COLO668 (cell line): ENCODE measurements around the gene ATP8B2.
"Not testable (repeated sequence)": the region's sequence is repeated elsewhere in the genome, so short reads cannot be mapped to it uniquely, and the experiment has no call there.

Experiments
- DNase-seq: peaks from one replicate; lab custom pipeline; 2025; ENCODE audit not compliant: unreplicated experiment; lab: John Stamatoyannopoulos, UW

ATP8B2 gene

DNA sequence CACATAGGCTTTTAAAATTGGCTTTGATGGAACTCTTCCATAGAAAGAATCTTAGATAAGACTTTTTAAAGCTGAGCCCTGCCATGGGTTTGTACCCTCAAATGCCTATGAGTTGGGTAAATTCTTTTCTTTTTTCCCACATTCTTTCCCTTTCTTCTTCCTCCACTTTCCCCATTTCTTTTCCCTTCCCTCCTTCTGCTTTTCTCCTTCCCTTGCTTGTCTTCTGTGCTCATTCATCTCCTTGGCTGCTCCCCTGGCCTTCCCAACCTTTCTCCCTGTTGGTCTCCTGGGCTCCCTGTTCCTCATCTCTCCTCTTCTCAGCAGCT lies 3.8 kb upstream of the ATP8B2 start:
- DNase-seq, result not testable (repeated sequence)

DNA sequence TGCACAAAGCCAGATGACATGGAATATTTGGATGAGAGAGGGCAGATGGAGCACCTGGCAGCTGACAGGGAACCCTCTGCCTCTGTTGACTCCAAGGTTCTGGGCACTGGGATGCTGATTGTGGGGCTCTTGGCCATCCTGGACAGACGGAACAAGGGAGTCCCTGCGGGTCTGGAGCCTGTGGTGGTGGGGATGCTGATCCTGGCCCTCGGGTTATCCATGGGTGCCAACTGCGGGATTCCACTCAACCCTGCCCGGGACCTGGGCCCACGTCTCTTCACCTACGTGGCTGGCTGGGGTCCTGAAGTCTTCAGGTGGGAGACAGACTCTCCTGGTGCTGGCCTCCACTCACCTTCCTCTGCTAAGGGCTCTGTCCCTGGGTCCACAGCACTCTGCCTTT lies 1.8 kb upstream of the ATP8B2 start:
- DNase-seq, result no peak

DNA sequence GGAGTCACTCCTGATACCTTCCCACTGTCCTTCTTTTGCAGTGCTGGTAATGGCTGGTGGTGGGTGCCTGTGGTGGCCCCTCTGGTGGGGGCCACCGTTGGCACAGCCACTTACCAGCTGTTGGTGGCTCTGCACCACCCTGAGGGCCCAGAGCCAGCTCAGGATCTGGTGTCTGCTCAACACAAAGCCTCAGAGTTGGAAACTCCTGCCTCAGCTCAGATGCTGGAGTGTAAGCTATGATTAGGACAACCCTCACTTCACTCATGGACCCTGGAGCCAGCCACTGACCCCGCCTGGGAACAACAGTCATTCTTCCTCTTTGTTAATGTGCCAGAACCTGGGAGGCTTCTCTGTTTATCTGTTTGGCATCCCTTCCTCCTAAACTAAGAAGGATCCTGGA lies 1.1 kb upstream of the ATP8B2 start:
- DNase-seq, result no peak

DNA sequence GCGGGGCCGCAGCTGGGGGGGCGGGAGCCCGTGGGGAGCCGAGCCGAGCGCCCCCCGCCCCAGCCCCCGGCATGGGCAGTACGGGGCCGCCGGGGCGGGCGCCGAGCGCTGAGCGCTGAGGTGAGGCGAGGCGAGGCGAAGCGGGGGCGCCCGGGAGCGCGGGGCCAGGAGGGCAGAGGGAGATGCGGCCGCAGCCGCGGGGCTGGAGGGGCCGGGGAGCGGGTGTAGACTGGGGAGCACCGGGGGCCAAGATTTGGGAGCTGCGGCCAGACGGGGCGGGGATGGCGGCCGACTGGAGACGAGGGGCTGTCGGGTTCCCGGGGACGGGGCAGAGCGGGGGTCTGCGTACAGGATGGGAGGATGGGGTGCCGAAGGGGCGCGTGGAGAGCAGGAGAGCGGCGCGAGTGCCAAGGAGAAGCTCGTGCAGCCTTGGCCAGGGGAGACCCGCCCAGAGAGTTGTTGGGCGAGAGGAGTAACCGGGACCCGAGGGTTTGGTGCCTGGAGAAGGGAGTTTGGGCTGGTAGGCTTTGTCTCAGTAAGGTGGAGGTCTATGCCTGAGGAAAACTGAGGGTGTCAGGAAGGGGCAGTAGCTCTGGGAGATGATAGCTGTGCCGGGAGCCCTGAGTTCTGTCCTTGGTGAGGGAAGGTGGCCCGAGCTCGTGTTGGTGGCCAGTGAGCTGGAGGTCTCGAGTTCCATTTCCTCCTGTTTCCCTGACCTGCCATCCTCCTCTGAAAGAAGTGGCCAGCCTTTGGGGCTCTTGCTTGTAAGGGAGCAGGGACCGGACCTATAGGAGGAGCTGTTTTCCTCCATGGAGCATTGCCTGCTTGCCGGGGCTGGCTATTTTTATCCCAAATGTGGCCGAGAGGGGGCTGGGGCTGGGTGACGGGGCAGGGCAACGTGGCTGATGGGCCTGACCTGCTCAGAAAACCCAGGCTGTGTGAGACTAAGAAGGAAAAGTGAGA lies 539 bp downstream of the ATP8B2 start:
- DNase-seq, result peak; percentile 16

DNA sequence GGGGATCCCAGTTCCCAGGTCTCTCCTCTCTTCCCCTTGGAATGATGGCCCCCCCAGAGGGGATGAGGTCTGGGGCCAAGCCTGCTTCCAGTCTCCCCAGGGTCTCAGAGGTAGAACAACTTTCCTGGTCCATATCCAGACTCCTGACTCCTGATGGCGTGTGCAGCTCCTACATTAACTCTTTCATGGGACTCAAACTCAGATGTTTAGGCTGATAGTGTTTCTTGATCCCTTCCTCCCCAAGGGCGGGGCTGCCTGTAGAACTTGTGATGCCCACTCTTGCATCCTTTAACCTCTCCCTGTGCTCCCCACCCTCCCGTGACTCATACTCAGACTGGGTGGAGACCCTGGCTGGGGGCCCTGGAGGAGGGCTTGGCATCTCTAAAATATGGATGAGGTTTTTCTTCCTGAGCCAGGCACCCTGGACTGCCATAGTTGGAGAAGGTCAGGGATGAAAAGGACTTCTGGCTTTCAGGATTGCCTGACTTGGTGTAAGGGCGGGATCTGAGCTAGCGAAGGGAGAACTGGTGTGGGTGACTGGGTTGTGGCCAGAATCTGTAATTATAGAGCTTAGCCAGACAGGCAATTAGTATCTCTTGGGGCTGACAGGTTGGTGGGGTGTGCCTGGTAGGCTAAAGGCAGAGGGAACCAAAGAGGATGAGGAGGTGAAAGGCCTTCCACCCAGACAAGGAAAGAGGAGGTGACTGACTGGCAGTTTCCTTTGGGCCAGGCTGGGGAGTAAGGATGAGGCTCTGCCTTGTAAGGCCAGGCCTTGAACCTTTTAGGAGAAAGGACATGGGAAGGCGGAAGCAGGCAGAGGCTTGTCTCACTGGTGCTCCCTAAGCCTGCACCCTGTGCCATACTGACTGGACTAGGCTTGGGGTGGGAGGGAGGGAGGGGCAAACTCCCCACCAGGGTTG lies 1.5 kb downstream of the ATP8B2 start:
- no peak for DNase-seq

DNA sequence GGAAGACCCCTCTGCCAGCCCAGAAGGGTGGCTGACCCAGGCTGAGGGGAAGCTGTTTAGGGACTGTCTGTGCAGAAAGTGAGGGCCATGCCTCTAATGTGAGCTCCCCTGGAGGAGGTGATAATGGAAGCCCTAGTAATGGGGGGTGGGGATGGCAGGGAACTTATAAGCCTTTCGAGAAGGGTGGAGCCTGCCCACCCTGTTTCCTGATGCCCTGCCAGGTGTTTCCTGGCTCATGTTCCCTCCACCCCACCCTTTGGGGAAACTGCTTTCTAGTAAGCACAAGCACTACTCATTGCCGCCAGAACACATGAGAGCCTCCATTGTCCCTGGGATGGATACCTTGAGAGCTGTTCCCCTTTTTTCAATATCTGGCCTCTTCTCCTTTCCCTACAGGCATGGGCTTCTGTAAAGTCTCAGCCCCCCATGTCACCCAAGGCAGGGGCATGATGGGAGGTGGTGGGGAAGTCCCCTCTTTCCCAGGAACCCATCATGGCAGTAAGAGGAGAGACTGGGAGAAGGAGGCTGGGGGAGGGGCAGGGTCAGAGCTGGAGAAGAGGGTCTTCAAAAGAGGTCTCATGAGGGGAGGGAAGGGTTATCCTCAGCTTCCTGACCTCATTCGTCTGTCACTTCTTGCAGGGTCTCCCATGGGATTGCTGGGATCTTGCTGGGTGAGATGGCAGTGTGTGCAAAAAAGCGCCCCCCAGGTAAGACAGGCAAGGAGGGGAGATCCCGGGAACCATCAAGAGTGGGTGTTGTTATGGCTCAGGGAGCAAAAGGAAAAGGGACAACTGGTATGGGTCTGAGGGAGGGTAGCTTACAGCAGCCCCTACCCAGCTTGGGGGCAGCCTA lies 2.4 kb downstream of the ATP8B2 start:
- DNase-seq, result peak; percentile 41

DNA sequence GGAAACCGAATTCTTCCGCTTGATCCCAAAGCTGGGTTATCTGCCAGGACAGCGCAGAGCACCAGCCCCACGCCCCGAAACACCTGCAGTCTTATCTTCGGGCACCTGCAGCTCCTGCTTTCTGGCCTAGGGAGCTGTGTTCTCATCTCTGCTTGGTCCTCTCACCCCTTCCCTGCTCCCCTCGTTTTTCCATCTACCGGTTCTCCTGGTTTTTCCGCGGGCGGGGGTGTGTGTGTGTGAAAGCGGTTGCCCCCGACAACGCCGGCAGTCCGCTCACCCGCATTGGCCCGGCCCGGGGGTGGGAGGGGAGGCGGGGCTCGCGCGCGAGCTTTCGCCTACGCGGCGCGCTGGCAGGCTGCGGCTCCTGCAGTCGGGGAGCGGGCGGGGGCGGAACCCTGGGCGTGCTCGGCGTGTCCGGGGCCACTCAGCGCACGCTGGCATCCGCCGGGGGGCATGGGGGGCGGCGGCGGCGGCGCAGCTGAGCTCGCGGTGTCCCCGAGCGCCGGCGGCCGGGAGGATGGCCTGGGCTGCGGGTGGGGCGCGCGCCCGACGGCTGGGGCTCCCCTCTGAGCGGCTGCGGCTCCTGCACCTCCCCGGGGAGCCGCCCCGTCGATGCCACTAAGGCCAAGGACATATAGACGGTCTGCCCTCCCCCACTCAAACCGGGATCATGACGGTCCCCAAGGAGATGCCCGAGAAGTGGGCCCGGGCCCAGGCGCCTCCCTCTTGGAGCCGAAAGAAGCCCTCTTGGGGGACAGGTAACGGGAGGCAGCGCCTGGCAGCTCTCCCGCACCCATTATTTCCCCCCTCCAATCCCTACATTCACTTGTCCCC lies 3.2 kb downstream of the ATP8B2 start:
- peak; percentile 79 for DNase-seq

DNA sequence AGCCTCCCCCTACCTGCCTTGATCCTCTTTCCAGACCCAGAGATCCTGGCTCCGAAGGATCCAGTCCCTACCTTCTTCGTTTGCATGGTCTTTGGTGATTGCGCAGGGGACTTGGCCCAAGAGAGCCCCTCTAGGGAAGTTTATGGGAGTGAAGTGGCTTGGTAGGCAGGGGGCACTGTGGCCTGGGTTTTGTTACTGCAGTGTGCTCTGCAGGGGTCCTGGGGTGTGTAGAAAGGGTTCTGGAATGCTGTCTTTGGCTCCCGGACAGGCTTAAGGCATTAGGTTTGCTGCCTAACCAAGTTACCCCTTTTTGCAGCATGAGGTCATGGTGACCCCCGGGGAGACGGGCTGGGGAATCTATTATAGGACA lies 3.8 kb downstream of the ATP8B2 start:
- DNase-seq, result no peak

DNA sequence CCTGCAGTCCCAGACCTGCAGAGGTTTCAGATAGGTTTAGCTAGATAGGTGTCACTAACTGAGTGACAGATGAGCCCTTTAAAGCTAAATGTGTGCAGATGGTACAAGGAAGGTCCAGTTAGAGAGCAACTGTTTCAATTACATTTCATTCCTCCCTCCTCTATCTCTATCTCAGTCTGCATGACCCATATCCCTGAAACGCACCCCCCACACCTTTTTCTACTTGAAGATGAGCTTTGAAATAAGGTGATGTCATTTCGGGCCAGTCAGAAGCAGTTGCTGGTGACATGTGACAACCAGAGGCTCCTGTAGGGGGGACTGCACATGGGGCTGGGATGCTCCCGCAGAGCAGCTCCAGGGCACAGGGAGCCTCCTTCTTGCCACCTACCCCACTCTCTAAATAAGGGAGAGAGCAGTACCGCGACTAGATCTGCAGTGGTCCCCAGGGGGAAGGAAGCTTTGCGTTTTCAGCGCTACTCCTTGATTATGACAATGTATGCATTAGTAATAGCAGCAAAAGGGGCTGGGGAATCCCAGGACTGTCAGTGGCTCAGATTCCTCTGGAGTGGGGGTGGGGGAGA lies 4.3 kb downstream of the ATP8B2 start:
- DNase-seq, result no peak

DNA sequence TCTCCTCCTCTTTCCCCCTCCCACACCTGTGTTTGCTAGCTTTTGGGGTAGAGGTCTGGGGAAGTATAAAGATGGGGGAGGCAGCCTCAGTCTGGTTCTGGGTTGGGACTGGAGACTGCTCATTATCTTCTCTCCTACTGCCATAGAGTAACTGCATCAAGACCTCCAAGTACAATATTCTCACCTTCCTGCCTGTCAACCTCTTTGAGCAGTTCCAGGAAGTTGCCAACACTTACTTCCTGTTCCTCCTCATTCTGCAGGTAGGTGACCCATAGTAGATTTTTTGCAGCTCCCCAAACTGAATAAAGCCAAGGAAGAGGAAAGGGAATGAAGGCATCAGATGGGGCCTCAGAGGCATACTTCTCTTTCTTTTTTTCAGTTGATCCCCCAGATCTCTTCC lies 5.3 kb downstream of the ATP8B2 start:
- DNase-seq, result no peak

DNA sequence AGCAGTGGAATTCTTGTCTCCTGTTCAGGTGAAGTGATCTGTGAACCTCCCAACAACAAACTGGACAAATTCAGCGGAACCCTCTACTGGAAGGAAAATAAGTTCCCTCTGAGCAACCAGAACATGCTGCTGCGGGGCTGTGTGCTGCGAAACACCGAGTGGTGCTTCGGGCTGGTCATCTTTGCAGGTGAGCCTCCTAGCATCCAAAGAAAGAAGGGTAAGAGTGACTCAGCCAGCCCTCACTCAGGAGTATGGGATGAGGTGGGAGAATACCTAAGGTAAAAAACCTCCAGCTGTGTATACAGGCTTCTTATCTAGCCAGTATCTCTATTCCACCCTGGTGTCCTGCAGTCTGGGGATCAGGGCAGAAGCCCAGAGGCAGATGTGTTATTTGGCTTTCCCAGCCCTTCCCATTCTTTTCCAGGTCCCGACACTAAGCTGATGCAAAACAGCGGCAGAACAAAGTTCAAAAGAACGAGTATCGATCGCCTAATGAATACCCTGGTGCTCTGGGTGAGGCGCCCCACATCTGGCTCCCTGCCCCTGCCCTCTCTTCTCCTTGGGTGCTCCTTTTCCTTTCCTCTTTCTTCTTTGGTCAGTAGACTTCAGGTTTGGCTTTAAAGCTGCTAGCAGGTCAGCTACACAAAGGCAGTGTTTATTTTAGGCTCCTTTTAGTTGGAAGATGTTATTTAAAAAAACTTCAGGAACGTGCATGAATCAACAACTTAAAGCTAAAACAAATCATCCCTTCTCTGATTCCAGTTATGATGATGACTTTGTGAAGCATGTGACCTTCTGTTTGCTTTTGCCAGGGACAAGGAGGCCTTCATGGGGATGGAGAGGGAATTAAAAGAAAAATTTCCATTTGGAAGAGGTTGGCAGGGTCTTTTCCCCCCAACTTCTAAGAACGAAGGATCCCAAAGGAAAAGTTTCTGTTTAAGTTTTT lies 9.0 kb downstream of the ATP8B2 start:
- DNase-seq, result no peak

DNA sequence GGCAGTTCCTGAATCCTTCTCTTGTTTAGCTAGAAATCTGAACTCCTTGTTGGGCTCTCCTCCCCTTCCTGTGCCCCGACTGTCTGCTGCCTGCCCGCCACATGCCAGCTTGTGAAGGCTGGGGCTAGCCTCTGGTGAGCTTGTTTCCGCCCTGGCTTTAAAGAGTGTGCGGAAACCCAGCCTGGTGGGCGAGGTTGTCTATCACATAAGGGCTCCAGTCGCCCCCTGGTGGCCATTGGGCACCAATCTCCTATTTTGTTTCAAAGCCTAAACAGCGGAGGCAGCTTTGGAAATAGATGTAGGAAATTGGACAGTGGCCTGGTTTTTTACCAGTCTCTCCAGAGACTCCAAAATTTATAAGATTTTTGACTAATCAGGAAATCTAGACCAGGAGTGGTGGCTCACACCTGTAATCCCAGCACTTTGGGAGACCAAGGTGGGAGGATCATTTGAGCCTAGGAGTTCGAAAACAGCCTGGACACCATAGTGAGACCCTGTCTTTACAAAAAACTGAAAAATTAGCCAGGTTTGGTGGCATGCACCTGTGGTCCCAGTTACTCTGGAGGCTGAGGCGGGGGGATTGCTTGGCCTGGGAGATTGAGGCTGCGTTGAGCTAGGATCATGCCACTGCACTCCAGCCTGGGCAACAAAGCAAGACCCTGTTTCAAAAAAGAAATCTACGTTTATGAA lies 9.8 kb downstream of the ATP8B2 start:
- DNase-seq, result peak; percentile 90

DNA sequence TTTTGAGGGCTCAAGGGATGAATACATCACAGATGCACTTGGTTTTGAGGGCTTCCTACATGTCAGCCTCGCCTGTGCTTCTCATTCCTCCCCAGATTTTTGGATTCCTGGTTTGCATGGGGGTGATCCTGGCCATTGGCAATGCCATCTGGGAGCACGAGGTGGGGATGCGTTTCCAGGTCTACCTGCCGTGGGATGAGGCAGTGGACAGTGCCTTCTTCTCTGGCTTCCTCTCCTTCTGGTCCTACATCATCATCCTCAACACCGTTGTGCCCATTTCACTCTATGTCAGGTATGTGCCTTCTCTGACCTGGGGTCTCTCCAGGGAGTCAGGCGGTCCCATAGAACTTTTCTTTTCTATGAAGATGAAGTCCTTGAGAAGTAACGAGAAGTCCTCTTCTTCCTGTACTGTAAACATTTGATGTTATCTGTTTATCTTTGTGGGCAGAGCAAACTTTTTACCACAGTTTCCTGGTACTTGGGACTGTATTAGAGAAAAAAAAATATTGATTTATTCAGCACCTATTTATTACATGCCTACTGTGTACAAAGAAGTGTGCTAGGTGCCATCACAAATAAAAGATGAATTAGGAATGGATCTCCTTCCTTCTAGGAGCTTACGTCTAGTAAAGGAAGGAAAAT lies 12.0 kb downstream of the ATP8B2 start:
- DNase-seq, result no peak

DNA sequence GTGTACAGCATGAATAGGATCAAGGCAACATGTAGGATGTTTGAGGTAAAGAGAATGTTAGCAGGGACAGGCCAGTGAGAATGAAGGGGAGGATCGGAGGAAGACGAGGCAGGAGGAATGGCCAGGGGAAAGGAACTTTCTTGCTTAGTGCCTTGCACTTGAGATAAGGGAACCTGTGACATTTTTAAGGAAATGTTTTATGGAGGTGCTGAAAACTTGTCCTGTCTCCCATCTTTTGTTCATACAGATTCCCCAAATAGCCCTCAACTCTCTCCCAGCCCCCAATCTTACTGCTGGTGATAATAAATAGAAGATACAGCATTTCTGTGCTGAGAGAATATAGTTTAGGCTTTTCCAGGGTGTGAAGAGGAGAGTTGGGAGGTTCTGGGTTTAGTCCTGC lies 13.6 kb downstream of the ATP8B2 start:
- DNase-seq, result no peak

DNA sequence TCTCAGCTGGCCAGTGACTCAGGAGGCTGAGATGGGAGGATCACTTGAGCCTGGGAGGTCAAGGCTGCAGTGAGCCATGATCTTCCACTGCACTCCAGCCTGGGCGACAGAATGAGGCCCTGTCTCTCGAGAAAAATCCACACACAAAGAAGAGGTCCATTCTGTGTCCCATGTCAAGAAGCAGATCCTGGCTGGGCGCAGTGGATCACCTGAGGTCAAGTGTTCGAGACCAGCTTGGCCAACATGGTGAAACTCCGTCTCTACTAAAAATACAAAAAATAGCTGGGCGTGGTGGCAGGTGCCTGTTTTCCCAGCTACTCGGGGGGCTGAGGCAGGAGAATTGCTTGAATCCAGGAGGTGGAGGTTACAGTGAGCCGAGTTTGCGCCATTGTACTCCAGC lies 16.0 kb downstream of the ATP8B2 start:
- not testable (repeated sequence) for DNase-seq

DNA sequence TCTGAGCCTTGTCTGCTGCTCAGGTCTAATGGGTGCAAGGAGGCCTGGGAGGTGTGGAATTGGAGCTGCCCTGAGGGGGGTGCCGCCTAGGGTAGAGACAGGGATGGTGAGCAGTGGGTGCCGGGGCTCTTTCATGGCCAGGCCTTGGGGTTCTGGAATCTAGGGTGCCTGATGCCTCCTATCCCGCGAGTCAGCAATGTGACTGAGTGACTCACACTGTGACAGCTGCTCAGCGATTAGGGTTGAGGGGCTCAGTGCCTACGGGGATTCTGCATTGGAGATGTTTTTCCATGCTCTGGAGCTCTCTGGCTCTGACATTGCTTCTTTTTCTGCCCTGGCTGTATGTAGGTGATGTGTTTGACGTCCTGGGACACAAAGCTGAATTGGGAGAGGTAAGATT lies 16.8 kb downstream of the ATP8B2 start:
- DNase-seq, result no peak

DNA sequence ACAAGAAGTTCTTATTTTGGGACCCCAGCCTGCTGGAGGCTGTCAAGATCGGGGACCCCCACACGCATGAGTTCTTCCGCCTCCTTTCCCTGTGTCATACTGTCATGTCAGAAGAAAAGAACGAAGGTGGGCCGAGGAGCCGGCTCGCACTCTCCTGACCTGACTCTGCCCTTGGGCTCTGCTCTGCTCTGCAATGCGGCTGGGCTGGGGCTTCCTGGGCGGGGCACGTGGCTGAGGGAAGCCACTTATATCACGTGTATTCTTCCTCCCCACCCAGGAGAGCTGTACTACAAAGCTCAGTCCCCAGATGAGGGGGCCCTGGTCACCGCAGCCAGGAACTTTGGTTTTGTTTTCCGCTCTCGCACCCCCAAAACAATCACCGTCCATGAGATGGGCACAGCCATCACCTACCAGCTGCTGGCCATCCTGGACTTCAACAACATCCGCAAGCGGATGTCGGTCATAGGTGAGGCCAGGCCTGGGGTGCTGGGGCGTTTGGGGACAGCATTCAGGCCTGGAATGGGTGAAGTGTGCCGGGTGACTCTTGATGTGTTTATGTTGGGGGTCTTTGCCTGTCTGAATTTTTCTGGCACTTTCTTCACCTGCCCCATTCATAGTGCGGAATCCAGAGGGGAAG lies 17.6 kb downstream of the ATP8B2 start:
- DNase-seq, result no peak
